GM12864 (cell line): Measurements from ENCODE around the gene SPA17.

ENCODE experiments used
- DNase-seq: peaks from one replicate; pipeline ENCODE4 v3.0.0-alpha.2; 2011; ENCODE audit warnings: low read depth
- H3K4me3 ChIP-seq: 2 replicates; pipeline ENCODE4 v1.5.1; 2011; ENCODE audit warnings: mild to moderate bottlenecking, low read depth, low read length, control low read depth
- CTCF ChIP-seq: IDR thresholded peaks from 2 replicates; pipeline ENCODE4 v1.5.1; 2011; ENCODE audit warnings: low read depth, mild to moderate bottlenecking, moderate library complexity, low read length, control low read depth, inconsistent platforms; ENCODE audit errors: missing control alignments

The SPA17 gene

DNA sequence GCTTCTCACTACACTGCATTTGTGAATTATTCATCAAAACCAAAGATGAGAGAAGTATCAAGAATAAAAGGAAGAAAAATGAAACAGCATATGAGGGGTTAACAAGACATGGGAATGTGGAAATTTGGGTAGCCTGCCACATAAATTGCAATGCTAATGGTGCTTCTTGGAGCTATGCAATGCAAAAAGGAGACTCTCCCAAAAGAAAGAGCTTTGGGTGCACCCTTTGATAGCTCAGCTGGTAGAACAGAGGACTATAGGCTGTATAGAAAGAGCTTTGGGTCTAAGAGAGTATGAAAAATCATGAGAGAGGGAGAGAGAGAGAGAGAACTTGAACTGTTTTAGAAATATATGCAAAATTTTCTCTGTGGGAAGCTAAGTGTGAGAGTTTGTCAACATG, 26.3 kb downstream of the SPA17 start:
- TF ChIP-seq CTCF, result no peak
- no peak for DNase-seq
- no peak overlapping the region for H3K4me3 ChIP-seq

DNA sequence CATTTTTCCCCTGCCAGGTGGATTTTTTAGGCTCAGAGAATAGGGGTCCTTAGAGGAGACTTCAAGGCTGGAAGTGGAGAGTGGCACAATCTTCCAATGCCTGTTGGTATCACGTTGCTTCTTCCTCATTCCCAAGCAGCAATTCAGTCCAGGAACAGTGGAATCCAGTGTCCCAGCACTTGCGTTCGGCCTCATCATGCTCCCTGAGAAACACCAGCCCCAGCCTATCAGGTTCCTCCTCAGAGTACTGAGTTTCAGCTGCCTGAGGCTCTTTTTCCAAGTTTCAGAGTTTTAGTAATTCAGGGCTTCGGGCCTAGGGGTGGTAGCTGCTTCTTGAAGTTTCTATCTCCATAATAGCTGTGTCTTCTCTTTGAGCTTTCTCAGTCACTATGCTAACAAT, 34.1 kb downstream of the SPA17 start:
- H3K4me3 ChIP-seq, result no peak overlapping the region

GRCh38 chr11:124712392-124712791, 38.7 kb downstream of the SPA17 start:
- no peak for TF ChIP-seq CTCF
- no peak overlapping the region for H3K4me3 ChIP-seq
- no peak for DNase-seq

More for the DNA sequence above, 34.1 kb downstream of the SPA17 start:
- no peak for TF ChIP-seq CTCF
- no peak for DNase-seq

DNA sequence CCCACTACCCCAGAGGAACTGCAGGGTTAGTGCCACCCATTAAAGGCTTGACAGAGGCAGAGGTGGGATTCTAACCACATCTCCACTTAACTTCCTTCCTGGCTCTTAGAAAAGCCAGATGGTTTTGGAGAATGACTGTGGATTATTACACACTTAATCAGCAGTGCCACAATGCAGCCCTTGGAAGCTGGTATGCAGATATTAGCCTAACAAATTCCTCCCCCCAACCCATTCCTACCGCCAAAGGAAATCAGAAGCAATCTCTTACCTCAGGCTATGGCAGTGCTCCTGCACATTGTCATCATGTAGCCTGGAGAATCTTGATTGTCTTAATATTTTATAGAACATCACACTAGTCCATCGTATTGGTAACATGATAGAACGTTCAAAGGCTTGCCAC, 42.9 kb downstream of the SPA17 start:
- DNase-seq, result no peak
- no peak for TF ChIP-seq CTCF
- H3K4me3 ChIP-seq, result no peak overlapping the region

GRCh38 chr11:124717421-124717785, 43.7 kb downstream of the SPA17 start:
- no peak for DNase-seq
- no peak for TF ChIP-seq CTCF

DNA sequence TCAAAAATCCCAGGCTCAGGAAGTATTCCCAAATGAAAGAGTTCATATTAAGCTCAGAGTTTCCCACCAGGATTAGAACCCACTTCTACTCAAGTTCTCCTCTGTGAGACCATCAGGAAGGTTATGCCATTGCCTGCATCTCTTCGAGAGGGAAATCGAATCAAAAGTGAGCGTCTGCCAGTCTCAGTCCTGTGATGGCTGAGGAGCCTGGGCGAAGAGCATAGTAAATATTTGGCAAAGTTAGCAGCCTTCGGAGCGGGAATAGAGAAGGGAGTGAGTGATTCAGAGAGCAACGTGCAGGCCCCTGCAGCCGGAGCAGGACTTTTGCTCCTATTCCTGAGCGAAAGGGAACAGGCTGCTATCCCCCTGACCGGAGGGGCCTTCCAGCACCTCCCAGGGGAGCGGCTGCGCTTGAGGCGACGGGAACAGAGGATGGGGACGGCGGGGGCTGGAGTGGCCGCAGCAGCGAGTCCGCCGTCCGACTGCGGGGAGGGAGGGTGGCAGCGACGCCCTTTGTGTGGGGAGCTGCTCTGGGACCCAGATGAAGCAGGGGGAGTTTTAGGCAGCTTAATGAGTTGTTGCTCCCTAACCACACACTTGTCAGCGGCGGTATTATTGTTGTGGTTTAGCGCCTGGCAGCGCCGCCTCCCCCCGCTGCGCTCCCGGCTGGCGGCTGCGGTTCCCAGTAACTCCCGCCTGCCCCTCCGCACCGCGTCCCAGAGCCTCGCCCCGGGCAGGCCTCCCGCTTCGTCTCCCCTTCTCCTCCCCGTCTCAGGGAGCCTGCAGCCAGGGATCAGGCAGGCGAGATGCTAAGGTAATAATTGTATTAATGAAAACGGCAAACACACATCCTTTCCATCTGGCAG, 44.3 kb downstream of the SPA17 start:
- no peak for DNase-seq
- H3K4me3 ChIP-seq, result no peak overlapping the region
- no peak for TF ChIP-seq CTCF

More at GRCh38 chr11:124717421-124717785, 43.7 kb downstream of the SPA17 start:
- no peak overlapping the region for H3K4me3 ChIP-seq

- no peak for TF ChIP-seq CTCF
- no peak overlapping the region for H3K4me3 ChIP-seq
- DNase-seq, result no peak
Observed at GRCh38 chr11:124718801-124719200, 45.1 kb downstream of the SPA17 start.
